COLO829 (cell line): ENCODE measurements around the gene XPNPEP1.

Experiments used
- DNase-seq: peaks from one replicate; pipeline ENCODE4 v3.0.0; 2012; ENCODE audit warnings: low spot score

Gene XPNPEP1

GRCh38 chr10:109947111-109947920, 24.0 kb upstream of the XPNPEP1 start:
- no peak for DNase-seq

GRCh38 chr10:109946680-109947079, 23.4 kb upstream of the XPNPEP1 start:
- DNase-seq = no peak

- DNase-seq = no peak
Measured at GRCh38 chr10:109945473-109946177, 22.3 kb upstream of the XPNPEP1 start.

- DNase-seq = no peak
Measured at GRCh38 chr10:109944613-109945012, 21.3 kb upstream of the XPNPEP1 start.

- DNase-seq = no peak
Measured at GRCh38 chr10:109941236-109941862, 18.0 kb upstream of the XPNPEP1 start.

DNA sequence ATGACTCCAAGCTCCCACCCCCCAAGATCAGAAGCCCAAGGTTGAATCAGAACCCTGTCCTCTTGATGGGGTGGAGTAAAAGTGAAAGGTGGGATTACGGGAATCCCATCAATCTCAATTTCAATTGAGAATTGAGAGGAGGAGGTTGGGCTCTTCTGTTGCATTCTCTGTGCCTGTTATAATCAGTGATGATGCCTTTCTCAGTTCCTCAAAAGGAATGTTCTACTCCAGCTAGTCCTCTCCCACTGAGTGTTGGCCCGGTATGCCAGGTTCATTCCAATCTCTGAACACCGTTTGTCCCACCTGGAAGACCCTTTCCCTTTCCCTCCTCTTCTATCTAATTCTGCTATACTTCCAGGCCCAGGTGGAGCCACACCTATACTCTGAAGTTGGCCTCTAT, 17.2 kb upstream of the XPNPEP1 start:
- DNase-seq = no peak

DNA sequence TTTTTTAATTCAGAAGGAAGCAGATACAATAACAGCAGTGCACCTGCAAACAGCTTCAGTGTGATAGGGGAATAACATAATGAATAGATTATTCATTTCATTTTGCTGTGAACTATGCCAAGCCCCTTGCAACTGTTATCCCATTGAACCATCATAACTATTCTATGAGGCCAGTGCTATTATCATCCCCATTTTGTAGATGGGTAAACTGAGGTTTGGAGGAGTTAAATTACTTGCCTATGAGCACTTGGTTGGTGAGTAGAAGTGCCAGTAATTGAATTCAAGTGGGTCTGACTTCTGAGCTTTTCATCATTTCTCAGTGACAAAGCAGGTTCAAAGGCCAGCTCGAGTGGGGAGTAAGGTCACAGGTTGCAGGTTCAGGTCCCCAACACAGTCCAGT, 16.8 kb upstream of the XPNPEP1 start:
- DNase-seq = no peak

DNA sequence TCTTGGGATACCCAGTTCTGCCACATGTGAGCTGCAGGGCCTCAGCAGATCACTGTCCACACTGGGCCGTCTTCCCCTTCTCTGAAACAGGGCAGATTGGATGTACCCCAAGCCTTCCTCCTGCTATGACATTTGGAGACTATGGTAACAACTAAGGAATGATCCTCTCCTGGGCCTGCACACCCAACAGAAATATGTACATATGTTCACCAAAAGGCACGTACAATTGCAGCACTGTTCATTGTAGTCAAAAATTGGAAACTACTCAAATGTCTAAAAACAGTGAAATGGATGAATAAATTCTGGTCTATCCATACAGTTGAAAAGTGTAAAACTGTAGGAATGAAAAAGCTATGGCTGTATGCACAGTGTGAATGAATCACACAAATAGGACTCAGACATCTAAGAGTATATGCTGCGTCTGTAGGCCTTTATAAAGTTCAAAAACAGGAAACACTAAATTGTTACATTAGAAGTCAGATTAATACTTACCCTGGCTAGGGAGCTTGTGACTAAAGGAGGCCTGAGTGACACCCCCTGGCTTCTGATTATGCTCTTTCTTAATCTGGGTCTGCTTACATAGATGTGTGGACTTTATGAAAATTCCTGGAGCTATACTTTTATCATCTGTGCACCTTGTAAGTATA, 16.1 kb upstream of the XPNPEP1 start:
- no peak for DNase-seq

GRCh38 chr10:109937460-109938065, 14.3 kb upstream of the XPNPEP1 start:
- no peak for DNase-seq

GRCh38 chr10:109934958-109935793, 11.9 kb upstream of the XPNPEP1 start:
- peak; percentile 85 for DNase-seq

DNA sequence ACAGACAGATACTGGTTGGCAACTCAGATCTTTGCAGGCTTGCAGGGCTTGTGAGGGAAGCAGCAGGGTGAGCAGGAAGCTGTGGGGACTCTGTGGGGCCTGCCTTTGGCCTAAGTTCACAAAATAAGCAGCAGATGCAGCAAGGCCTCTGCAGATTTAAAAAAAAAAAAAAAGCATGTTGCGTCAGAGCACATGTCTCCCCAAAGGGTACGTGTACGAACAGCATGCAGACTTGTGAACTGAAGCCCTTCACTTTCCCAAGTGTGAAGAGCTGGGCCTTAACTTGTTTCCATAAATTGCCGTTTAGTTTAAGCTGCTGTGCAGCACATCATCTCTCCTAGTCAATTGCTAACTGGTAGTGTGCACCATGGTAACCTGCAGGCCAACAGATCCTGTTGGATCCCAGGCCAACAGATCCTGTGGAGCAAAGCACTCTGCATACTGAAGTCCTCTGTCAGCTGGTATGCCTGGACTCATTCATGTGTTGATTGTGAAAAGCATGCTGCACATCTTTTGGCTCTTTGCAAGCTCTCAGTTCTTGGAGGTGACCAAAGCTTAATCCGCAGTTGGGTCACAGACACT, 10.8 kb upstream of the XPNPEP1 start:
- DNase-seq = no peak

GRCh38 chr10:109932968-109933367, 9.7 kb upstream of the XPNPEP1 start:
- no peak for DNase-seq

GRCh38 chr10:109932391-109932790, 9.1 kb upstream of the XPNPEP1 start:
- DNase-seq = no peak

GRCh38 chr10:109931163-109931562, 7.9 kb upstream of the XPNPEP1 start:
- DNase-seq = no peak

DNA sequence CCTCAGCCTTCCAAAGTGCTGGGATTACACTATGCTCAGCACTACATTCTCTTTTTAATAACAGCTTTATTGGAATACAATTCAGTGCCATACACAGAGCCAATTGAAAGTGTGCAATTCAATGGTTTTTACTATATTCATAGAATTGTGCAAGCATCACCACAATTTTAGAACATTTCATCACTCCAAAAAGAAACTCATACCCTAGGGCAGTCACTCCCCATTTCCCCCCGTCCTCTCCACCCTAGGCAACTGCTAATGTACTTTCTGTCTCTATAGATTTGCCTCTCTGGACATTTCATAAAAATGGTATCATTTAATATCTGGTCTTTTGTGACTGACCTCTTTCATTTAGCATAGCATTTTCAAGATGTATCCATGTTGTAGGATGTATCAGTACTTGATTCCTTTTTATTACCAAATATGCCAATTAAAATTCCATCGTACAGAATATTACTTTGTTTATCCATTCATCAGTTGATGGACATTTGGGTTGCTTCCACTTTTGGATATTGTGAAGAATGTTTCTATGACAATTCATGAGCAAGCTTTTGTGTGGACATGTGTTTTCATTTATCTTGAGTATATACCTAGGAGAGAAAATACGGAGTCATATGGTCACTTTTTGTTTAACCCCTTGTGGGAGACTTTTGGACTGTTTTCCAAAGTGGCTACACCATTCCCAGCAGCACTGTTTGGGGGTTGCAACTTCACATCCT, 6.3 kb upstream of the XPNPEP1 start:
- DNase-seq = no peak

- DNase-seq = no peak
Measured at GRCh38 chr10:109928475-109928891, 5.2 kb upstream of the XPNPEP1 start.

GRCh38 chr10:109926825-109927224, 3.5 kb upstream of the XPNPEP1 start:
- DNase-seq = no peak

DNA sequence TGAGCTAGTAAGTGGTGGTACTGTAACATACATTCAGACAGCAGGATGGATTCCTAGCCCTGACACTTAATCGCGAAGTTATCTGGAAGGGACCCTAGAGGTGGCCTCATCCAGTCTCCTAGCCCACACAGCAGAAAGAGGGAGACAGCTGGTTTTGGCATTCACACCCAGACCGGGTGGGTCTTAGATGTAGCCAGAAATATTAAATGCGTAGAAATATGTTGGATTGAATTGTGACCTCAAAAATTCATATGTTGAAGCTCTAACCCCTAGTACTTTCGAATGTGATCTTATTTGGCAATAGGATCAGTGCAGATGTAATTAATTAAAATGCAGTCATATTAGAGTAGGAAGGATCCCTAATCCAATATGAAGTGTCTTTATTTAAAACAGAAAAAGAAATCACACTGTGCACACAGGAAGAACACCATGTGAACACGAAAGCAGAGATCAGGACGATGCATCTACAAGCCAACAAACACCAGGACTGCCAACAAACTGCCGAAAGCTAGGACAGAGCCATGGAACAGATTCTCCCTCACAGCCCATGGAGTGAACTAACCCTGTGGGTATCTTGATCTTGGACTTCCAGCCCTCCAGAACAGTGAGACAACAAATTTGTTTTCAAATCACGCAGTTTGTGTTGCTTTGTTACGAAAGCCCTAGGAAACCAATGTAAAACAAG, 2.9 kb upstream of the XPNPEP1 start:
- no peak for DNase-seq

DNA sequence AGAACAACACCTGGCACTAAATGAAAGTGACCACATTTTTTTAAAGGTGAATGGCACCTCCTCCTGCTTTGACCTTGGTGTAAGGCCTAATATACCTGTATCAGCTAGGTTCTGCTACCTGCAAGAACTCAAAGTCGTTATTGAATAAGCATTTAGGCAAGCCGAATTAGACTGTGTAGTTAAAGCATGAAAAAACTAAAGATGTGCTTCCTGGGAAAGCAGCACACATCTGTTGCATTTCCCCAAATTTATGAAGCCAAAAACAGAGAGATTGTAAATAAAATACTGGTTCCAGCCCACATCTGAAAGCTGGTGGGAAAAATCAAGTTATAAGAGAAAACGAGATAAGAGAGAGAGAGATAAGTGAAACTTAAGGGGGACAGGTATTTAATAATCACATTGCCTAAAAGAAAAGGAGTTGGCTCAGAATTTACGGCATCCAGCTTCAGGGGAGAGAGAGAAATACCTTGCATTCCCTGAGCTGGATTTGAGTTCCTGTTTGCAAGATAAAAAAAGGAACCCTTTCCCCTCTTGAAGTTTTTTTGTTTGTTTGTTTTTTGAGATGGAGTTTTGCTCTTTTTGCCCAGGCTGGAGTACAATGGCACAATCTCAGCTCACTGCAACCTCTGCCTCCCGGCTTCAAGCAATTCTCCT, 1.8 kb upstream of the XPNPEP1 start:
- no peak for DNase-seq
